Colonic mucosa (tissue), 4 donors: Measurements from ENCODE around the gene PAIP2. TPM values are rescaled to one million over a fixed set of nuclear protein-coding genes. Genes with fewer than 3 reads are reported as not detected.
"Not testable (repeated sequence)": the region's sequence is repeated elsewhere in the genome, so short reads cannot be mapped to it uniquely, and the experiment has no call there.

Source experiments
- DNase-seq: peaks from one replicate; pipeline ENCODE4 v3.0.0-alpha.2; 2020
- H3K27ac ChIP-seq: fragments of 200-600 bp; one replicate; pipeline ENCODE4 v1.8.0; 2021
- H3K27me3 ChIP-seq: fragments of 200-600 bp; one replicate; pipeline ENCODE4 v1.8.0; 2021
- H3K36me3 ChIP-seq: fragments of 200-600 bp; one replicate; pipeline ENCODE4 v1.8.0; 2021
- H3K4me1 ChIP-seq: fragments of 200-600 bp; one replicate; pipeline ENCODE4 v1.8.0; 2021; ENCODE audit warnings: mild to moderate bottlenecking
- H3K4me3 ChIP-seq: fragments of 200-600 bp; one replicate; pipeline ENCODE4 v1.8.0; 2021
- H3K9ac ChIP-seq, 2 donors: one replicate each; pipeline ENCODE4 v1.7.0; 2013; ENCODE audit warnings: control low read depth in 2 of 2, low read depth in 2 of 2, low read length in 2 of 2
- H3K9me3 ChIP-seq: fragments of 200-600 bp; one replicate; pipeline ENCODE4 v1.8.0; 2021
- CTCF ChIP-seq: fragments of 200-600 bp; IDR thresholded peaks from one replicate; pipeline ENCODE4 v1.8.0; 2022; ENCODE audit warnings: antibody characterized with exemption, mild to moderate bottlenecking
- intact Hi-C: fragments of 100-400 bp; cut with DNase I; formaldehyde crosslinking; loops from one replicate; pipeline ENCODE4 v1.14.1; 2022
- total RNA-seq, 2 donors: library from RNA; stranded (reverse); fragmentation: NEBNext Ultra II Directional in 1 of 2; extraction: Animal tissue kit (Norgen Biotek cat#: 25700) in 1 of 2; gene quantifications; one replicate each; pipeline ENCODE4 v1.2.1, GENCODE V29; 2021
- donor health status: healthy.
- donor health status: DM: no; HTN: no; CAD: no.
- donor health status: DM: no; HTN: no; CAD: no.

PAIP2 gene
- total RNA-seq, 2 donors from 2014 or later = 39.4 to 49.7 TPM

GRCh38 chr5:139344177-139344576 lies 2.5 kb downstream of the PAIP2 start:
- H3K4me3 ChIP-seq = no peak overlapping the region
- no peak for DNase-seq
- H3K36me3 ChIP-seq = no peaks in the 10 kb centered on the region
- H3K27ac ChIP-seq = no peak overlapping the region
- peaks cover 10% of the 10 kb centered on the region for H3K4me1 ChIP-seq
- no peak overlapping the region for H3K9ac ChIP-seq
- no peaks in the 10 kb centered on the region for H3K27me3 ChIP-seq
- no peaks in the 10 kb centered on the region for H3K9me3 ChIP-seq
- TF ChIP-seq CTCF = no peak
- intact Hi-C loops = loop anchor here (5.0 kb wide), 2 partner anchors 47 to 48 kb away; no protein-coding TSS in a partner anchor

GRCh38 chr5:139345442-139345841 lies 3.8 kb downstream of the PAIP2 start:
- H3K27ac ChIP-seq, DNase-seq, intact Hi-C loops, H3K27me3 ChIP-seq, H3K9me3 ChIP-seq, H3K36me3 ChIP-seq, H3K4me1 ChIP-seq, H3K4me3 ChIP-seq, H3K9ac ChIP-seq: not testable (repeated sequence)

GRCh38 chr5:139347863-139348262 lies 6.2 kb downstream of the PAIP2 start:
- DNase-seq, H3K9ac ChIP-seq, H3K27ac ChIP-seq, H3K4me1 ChIP-seq, H3K36me3 ChIP-seq, H3K27me3 ChIP-seq, intact Hi-C loops, H3K4me3 ChIP-seq, H3K9me3 ChIP-seq: not testable (repeated sequence)

GRCh38 chr5:139354186-139354585 lies 12.5 kb downstream of the PAIP2 start:
- TF ChIP-seq CTCF = no peak
- no peaks in the 10 kb centered on the region for H3K4me1 ChIP-seq
- no peak overlapping the region for H3K27ac ChIP-seq
- no peaks in the 10 kb centered on the region for H3K9me3 ChIP-seq
- intact Hi-C loops = no loop called here
- H3K36me3 ChIP-seq = no peaks in the 10 kb centered on the region
- no peak overlapping the region for H3K4me3 ChIP-seq
- no peaks in the 10 kb centered on the region for H3K27me3 ChIP-seq
- no peak overlapping the region for H3K9ac ChIP-seq
- no peak for DNase-seq

GRCh38 chr5:139355900-139356299 lies 14.2 kb downstream of the PAIP2 start:
- H3K27me3 ChIP-seq, H3K9me3 ChIP-seq, H3K9ac ChIP-seq, H3K36me3 ChIP-seq, DNase-seq, H3K4me1 ChIP-seq, H3K4me3 ChIP-seq, intact Hi-C loops, H3K27ac ChIP-seq: not testable (repeated sequence)

- H3K4me3 ChIP-seq = no peak overlapping the region
- no peaks in the 10 kb centered on the region for H3K27me3 ChIP-seq
- H3K9me3 ChIP-seq = no peaks in the 10 kb centered on the region
- H3K36me3 ChIP-seq = no peaks in the 10 kb centered on the region
- H3K27ac ChIP-seq = no peak overlapping the region
- no peak for TF ChIP-seq CTCF
- H3K4me1 ChIP-seq = no peaks in the 10 kb centered on the region
- no peak for DNase-seq
- intact Hi-C loops = no loop called here
- H3K9ac ChIP-seq = no peak overlapping the region
Observed at GRCh38 chr5:139358064-139358463, 16.4 kb downstream of the PAIP2 start.

GRCh38 chr5:139360384-139360783 lies 18.7 kb downstream of the PAIP2 start:
- no peak overlapping the region for H3K9ac ChIP-seq
- H3K4me3 ChIP-seq = no peak overlapping the region
- intact Hi-C loops = no loop called here
- H3K27me3 ChIP-seq = no peaks in the 10 kb centered on the region
- DNase-seq = no peak
- H3K4me1 ChIP-seq = no peaks in the 10 kb centered on the region
- H3K27ac ChIP-seq = no peak overlapping the region
- no peaks in the 10 kb centered on the region for H3K9me3 ChIP-seq
- TF ChIP-seq CTCF = no peak
- peaks cover 7% of the 10 kb centered on the region for H3K36me3 ChIP-seq
